NCI-H748 (cell line): ENCODE results near the gene CWF19L1.
A peak's percentile ranks its signal among the peaks of the same experiment; 100 is the strongest.
"Not testable (repeated sequence)": the region's sequence is repeated elsewhere in the genome, so short reads cannot be mapped to it uniquely, and the experiment has no call there.

ENCODE experiments used
- DNase-seq: peaks from one replicate; lab custom pipeline; 2025; ENCODE audit not compliant: unreplicated experiment; lab: John Stamatoyannopoulos, UW

Gene CWF19L1

GRCh38 chr10:100267239-100268104 is at the start of gene CWF19L1:
TSS of gene CWF19L1 (minus strand) at chr10:100267638. CDS start at chr10:100267593, 45 bp downstream.
- DNase-seq, result peak; percentile 83

GRCh38 chr10:100315615-100316014 is 48.2 kb upstream of the CWF19L1 start:
- DNase-seq, result no peak

DNA sequence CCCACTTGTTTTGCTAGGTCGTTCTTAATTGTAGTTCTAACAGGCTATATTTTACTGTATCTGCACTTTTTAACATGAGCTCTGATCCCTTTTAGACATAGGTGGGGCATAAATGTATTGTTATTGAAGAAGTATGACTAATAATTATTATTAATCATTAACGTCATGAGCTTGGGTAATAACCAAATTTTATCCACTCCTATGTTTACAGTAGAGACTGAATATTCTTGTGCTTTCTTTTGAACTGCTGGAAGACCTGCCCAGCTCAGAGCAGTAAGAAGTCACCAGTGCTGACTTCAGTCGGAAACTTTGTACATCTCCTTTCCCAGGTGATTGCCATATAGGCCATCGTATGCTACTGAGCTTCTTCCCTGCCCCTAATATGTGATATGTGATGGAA is 43.9 kb upstream of the CWF19L1 start:
- no peak for DNase-seq

DNA sequence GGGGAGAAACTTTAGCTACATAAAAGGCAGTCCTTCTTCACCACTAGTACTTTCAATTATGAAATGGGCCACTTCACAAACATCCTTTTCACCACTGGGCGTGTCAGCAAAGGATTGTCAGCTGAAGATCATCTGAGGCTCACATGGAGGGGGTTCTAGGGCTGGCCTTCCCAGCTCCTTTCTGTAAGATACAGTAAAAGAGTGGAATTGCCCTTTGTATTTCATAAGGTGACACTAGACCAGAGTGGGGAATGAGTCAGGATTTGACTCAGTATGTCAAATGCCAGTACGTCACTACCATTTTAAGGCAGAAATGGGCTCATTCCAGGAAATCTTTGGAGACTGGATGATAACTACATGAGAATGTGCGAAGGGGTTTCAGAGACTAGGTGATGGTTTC is 40.2 kb upstream of the CWF19L1 start:
- no peak for DNase-seq

DNA sequence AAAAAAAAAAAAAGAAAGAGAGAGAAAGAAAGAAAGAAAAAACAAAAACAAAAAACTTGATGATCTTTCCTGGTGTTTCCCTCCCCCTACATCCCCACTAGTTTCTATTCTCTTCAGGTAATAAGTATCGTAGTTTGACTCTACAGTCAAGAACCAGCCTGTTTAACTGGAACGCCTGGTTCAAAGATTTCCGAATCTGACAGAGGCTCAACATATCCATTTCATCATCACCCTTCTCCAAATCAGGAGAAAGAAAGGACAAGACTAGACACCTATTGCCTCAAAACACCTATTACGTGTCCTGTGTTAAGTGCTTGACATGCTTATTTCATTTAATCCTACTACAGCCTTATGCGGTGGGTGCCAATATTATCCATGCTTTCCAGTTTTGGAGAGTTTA is 39.4 kb upstream of the CWF19L1 start:
- DNase-seq, result no peak

- no peak for DNase-seq
Measured at GRCh38 chr10:100304414-100304813, 37.0 kb upstream of the CWF19L1 start.

DNA sequence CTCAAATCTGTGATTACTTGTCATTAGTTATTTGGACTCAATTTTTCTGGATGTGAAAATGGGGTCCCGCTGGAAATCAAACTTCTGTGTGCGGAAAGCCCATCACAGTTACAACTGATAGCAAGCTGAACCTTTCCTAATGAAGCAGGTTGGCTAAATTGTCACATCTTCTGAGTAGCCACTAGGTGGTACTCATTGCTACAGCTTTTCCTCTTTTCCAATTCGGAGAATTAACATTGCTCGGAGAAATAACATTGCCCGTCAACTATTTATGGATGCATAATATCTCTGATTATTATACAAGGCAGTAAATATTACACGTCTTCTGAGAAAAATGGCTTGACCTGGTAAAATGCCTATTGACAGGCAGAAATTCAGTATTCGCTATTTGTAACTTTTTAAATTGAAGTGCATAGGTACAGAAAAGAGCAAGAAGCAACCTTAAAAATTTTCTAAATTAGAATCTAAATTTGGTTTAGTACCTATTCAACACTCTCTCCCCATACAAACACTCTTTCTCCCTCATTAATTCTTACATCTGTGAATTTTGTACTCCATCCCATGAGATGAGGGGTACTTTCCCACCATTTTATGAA is 36.4 kb upstream of the CWF19L1 start:
- peak; percentile 58 for DNase-seq

DNA sequence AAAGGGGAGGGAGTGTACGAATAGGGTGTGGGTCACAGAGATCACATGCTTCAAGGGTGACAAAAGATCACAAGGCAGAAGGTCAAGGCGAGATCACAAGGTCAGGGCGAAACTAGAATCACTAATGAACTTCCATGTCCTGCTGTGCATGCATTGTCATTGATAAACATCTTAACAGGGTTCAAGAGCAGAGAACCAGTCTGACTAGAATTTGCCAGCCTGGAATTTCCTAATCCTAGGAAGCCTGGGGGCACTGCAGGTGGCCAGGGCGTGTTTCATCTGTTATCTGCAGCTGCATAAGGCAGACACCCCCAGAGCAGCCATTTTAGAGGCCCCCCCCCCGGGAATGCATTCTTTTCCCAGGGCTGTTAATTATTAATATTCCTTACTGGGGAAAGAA is 33.7 kb upstream of the CWF19L1 start:
- peak; percentile 29 for DNase-seq

DNA sequence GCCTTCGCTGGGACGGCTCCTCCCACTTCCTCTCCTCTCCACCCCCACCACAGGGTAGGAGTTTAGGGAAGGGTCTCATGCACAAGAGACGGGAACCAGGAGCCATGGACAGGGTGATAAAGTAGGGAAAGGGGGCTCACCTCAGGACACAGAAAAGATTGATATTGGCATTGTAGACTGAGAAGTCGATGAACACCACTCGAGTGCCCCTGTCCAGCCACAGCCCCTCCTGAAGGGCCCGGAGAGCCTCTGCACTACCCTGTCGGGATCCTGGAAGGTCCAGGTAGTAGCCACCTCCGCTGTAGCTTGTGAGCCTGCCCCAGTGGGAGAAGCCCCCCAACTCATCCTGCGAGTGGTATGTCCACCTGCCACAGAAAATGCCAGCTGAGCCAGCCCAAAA is 29.8 kb upstream of the CWF19L1 start:
- DNase-seq, result no peak

DNA sequence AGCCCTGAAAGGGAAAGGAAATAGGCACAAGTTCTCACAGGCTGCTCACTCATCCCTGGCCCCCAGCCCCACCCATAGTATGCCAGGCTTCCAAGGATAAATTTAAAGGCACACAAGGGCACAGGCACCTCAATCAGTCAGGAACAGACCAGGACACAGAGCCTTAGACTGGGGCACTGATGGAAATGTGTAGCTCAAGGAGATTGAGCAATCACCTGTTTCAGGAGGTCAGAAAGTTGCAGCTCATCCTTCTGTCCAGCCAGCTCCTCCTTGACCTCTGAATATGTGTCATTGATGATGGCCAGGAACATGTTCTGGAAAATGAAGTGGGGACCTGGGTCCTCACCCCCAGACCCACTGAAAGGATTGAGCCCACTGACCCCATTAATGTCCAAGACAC is 25.6 kb upstream of the CWF19L1 start:
- no peak for DNase-seq

DNA sequence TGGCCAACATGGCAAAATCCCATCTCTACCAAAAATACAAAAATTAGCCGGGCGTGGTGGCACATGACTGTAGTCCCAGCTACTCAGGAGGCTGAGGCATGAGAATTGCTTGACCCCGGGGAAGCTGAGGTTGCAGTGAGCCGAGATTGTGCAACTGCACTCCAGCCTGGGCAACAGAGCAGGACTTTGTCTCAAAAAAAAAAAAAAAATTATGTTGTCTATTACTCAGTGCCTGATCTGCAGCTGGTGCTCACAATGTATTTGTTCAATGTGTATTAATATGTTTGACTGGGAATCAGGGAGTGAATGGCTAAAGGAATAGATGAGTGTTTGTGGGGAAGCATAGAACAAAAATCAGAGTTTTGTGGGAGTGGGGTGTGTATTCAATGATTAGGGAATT is 24.9 kb upstream of the CWF19L1 start:
- DNase-seq, result not testable (repeated sequence)

GRCh38 chr10:100291356-100291755 is 23.9 kb upstream of the CWF19L1 start:
- DNase-seq, result no peak

- no peak for DNase-seq
Measured at GRCh38 chr10:100289641-100290040, 22.2 kb upstream of the CWF19L1 start.

- DNase-seq, result no peak
Measured at GRCh38 chr10:100288196-100288595, 20.8 kb upstream of the CWF19L1 start.

DNA sequence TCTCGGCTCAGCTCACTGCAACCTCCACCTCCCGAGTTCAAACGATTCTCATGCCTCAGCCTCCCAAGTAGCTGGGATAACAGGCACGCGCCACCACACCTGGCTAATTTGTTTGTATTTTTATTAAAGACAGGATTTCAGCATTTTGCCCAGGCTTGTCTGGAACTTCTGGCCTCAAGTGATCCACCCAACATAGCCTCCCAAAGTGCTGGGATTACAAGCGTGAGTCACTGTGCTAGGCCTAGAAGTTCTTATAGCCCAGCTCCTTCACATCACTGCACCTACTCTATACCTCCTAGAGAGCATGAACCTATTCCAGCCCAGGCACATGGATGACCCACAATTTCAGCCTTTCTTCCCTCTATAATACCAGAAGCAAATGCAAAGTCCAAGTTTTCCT is 20.3 kb upstream of the CWF19L1 start:
- DNase-seq, result no peak

- peak; percentile 71 for DNase-seq
Measured at GRCh38 chr10:100286051-100287033, 18.9 kb upstream of the CWF19L1 start, which contains the start of gene BLOC1S2. TSS of gene BLOC1S2 (minus strand) at chr10:100286680. CDS start at chr10:100286659, 21 bp downstream.

- not testable (repeated sequence) for DNase-seq
Measured at GRCh38 chr10:100285326-100285725, 17.9 kb upstream of the CWF19L1 start.

DNA sequence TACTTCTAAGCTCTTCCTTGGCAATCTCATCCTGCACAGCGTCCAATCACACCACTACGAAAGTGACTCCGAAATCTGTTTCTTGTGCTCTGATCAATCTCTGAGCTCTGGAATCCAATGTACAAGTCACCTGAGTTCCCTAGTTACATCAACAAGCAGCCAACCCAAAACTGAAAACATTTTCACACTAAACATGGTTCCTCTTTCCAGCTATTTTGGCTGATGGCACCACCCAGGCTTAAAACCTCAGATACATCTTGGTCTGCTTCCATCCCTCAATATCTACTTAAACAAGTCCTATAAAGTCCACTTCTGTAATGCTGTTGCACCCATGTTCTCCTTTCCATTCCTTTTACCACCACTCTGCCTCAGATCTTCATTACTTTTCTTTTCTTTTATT is 15.5 kb upstream of the CWF19L1 start:
- DNase-seq, result no peak

DNA sequence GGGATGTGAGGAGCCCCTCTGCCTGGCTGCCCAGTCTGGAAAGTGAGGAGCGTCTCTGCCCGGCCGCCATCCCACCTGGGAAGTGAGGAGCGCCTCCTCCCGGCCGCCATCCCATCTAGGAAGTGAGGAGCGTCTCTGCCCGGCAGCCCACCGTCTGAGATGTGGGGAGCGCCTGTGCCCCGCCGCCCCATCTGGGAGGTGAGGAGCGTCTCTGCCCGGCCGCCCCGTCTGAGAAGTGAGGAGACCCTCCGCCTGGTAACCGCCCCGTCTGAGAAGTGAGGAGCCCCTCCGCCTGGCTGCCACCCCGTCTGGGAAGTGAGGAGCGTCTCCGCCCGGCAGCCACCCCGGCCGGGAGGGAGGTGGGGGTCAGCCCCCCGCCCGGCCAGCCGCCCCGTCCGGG is 9.5 kb upstream of the CWF19L1 start:
- DNase-seq, result not testable (repeated sequence)

DNA sequence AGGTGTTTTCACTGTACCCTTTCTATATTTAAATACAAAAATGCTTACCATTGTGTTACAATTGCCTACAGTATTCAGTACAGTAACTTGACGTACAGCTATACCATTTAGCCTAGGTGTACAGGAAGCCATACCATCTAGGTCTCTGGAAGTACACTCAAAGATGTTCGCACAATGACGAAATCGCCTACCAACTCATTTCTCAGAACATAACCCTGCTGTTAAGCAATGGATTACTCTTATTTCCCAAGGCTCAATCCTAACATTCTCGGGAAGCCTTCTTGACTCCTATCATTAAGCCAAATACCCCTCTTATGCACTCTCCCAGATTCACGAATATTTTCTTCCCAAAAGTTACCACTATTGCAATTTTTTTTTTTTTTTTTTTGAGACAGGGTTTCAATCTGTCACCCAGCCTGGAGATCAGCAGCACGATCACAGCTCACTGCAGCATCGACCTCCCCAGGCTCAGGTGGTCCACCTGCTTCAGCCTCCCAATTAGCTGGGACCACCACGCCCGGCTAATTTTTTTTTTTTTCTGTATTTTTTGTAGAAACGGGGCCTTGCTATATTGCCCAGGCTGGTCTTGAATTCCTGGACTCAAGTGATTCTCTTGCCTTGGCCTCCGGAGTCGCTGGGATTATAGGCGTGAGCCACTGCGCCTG is 1.5 kb downstream of the CWF19L1 start:
- no peak for DNase-seq

- DNase-seq, result no peak
Measured at GRCh38 chr10:100254191-100254590, 13.2 kb downstream of the CWF19L1 start.
